ENCODE measurements around the gene SCLT1. TPM values are rescaled to one million over a fixed set of nuclear protein-coding genes. Genes with fewer than 3 reads are reported as not detected.
"Not testable (repeated sequence)": the region's sequence is repeated elsewhere in the genome, so short reads cannot be mapped to it uniquely, and the experiment has no call there.

The SCLT1 gene
- total and polyA plus RNA-seq, 2 of the 8 experiments (the other 6 are each of a cell fraction or from before 2014, with no cell fraction given) = 4.8 to 13.1 TPM

DNA sequence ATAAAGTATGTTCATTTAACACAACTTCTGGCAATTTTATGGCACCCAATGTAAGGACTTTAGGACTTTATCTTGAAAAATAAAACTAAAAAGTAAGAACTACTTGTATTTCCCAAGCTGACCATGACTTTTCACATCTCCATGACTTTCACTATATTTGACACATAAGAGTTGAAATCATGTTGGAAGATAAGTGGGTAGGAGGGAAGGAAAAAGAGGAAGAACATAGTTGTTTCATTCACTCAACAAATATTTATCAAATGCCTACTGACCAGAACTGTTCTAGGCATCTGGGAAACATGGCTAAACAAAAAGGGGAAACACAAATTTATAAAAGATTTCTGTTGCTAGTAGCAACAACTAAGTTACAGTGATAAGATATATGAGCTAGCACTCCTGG lies 16.0 kb downstream of the SCLT1 start:
- Histone ChIP-seq H2BK20ac (ENCODE audit: low read length) (no peak overlapping the region), H3K23me2 (ENCODE audit: low read depth, low read length) (no peaks in the 10 kb centered on the region), H3K14ac (ENCODE audit: insufficient read length) (no peak overlapping the region), H4K20me1 (replicated peaks in 1 of 2; ENCODE audit: control insufficient read depth in 1 of 2, insufficient read depth in 2 of 2, low read length in 2 of 2) (no peaks in the 10 kb centered on the region), H3K9ac (replicated peaks in 1 of 4; ENCODE audit: extremely low read depth in 1 of 4, low read depth in 3 of 4, low read length in 3 of 4) (no peak overlapping the region), H2AK5ac (ENCODE audit: low read depth, low read length) (no peak overlapping the region), H3K18ac (ENCODE audit: extremely low read depth, low read length) (no peak overlapping the region), H4K8ac (ENCODE audit: extremely low read depth, insufficient read depth, low read length) (no peak overlapping the region), H3K23ac (ENCODE audit: insufficient read length) (no peak overlapping the region), H2AFZ (ENCODE audit: low read length) (no peak overlapping the region), H2BK12ac (ENCODE audit: low read depth, low read length) (no peak overlapping the region), H3K79me1 (ENCODE audit: low read depth, low read length) (no peaks in the 10 kb centered on the region), H3K36me3 (ENCODE audit: control insufficient read depth in 2 of 4, insufficient read depth in 4 of 4, low read length in 3 of 4) (peaks cover 0 to 28% (median 5%) of the 10 kb centered on the region in 4 experiments; a peak in 3 of 8 replicates), H3K4ac (replicated peaks; ENCODE audit: insufficient read length, low read depth, low read length) (no peak overlapping the region), H2BK15ac (ENCODE audit: low read length) (no peak overlapping the region), H3K4me1 (replicated peaks in 1 of 4; ENCODE audit: control insufficient read depth in 3 of 4, insufficient read depth in 4 of 4, low read length in 3 of 4) (no peaks in the 10 kb centered on the region), H3K4me3 (ENCODE audit: extremely low read depth in 1 of 4, insufficient read depth in 2 of 4, low read depth in 3 of 4, low read length in 4 of 4) (no peak overlapping the region), H4K5ac (ENCODE audit: insufficient read length, low read depth, low read length) (no peak overlapping the region), H4K91ac (replicated peaks; ENCODE audit: insufficient read length, low read length) (no peak overlapping the region), H2BK120ac (replicated peaks; ENCODE audit: low read depth, low read length) (no peak overlapping the region), H3K4me2 (ENCODE audit: insufficient read depth in 1 of 2, low read depth in 2 of 2, low read length in 2 of 2) (no peak overlapping the region), H3K27ac (ENCODE audit: low read depth, low read length) (no peak overlapping the region), H3K56ac (replicated peaks; ENCODE audit: insufficient read length, low read depth, low read length) (no peak overlapping the region), H2BK5ac (ENCODE audit: low read depth, low read length) (no peak overlapping the region), H3K9me3 (ENCODE audit: insufficient read depth in 2 of 2, low read depth in 1 of 2, low read length in 1 of 2) (peaks cover 9 to 13% of the 10 kb centered on the region in 2 experiments; a peak in 3 of 4 replicates), H3K27me3 (replicated peaks in 1 of 4; ENCODE audit: control insufficient read depth in 3 of 4, extremely low read depth in 1 of 4, insufficient read depth in 3 of 4, low read length in 3 of 4) (no peaks in the 10 kb centered on the region), H3K79me2 (ENCODE audit: control insufficient read depth in 1 of 2, insufficient read depth in 2 of 2, low read length in 2 of 2) (no peaks in the 10 kb centered on the region)
- ChIA-PET POLR2A (ENCODE audit: partially characterized antibody) (no interaction called here), CTCF (ENCODE audit: partially characterized antibody) (interaction anchor here (1.4 kb wide), 1 partner anchor 69 kb away, joined by 3 read pairs; no protein-coding TSS in a partner anchor)
- FAIRE-seq (no peak), DNase-seq (ENCODE audit: low read depth in 1 of 2, low spot score in 2 of 2) (no peak)
- TF ChIP-seq TBP (IDR thresholded peaks at IDR 0.05; ENCODE audit: low read depth, low read length) = no peak

DNA sequence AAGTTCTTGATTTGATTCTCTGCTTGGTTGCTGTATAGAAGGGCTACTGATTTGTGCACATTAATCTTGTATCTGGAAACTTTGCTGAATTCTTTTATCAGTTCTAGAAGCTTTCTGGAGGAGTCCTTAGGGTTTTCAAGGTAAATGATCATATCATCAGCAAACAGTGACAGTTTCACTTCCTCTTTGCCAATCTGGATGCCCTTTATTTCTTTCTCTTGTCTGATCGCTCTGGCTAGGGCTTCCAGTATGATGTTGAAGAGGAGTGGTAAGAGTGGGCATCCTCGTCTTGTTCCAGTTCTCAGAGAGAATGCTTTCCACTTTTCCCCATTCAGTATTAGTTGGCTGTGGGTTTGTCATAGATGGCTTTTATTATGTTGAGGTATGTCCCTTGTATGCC lies 23.8 kb downstream of the SCLT1 start:
- H2BK5ac ChIP-seq (ENCODE audit: low read depth, low read length); H2AFZ ChIP-seq (ENCODE audit: low read length); H3K9me3 ChIP-seq (ENCODE audit: insufficient read depth in 2 of 2, low read depth in 1 of 2, low read length in 1 of 2); H3K23ac ChIP-seq (ENCODE audit: insufficient read length); H3K23me2 ChIP-seq (ENCODE audit: low read depth, low read length); H3K4me2 ChIP-seq (ENCODE audit: insufficient read depth in 1 of 2, low read depth in 2 of 2, low read length in 2 of 2); POLR2A ChIA-PET (ENCODE audit: partially characterized antibody); H2BK15ac ChIP-seq (ENCODE audit: low read length); H2BK12ac ChIP-seq (ENCODE audit: low read depth, low read length); H3K79me1 ChIP-seq (ENCODE audit: low read depth, low read length); H3K4me3 ChIP-seq (ENCODE audit: extremely low read depth in 1 of 4, insufficient read depth in 2 of 4, low read depth in 3 of 4, low read length in 4 of 4); H3K14ac ChIP-seq (ENCODE audit: insufficient read length); H4K20me1 ChIP-seq (replicated peaks in 1 of 2; ENCODE audit: control insufficient read depth in 1 of 2, insufficient read depth in 2 of 2, low read length in 2 of 2); H3K27ac ChIP-seq (ENCODE audit: low read depth, low read length); CTCF ChIA-PET (ENCODE audit: partially characterized antibody); H3K9ac ChIP-seq (replicated peaks in 1 of 4; ENCODE audit: extremely low read depth in 1 of 4, low read depth in 3 of 4, low read length in 3 of 4); H3K79me2 ChIP-seq (ENCODE audit: control insufficient read depth in 1 of 2, insufficient read depth in 2 of 2, low read length in 2 of 2); H4K5ac ChIP-seq (ENCODE audit: insufficient read length, low read depth, low read length); H3K36me3 ChIP-seq (ENCODE audit: control insufficient read depth in 2 of 4, insufficient read depth in 4 of 4, low read length in 3 of 4); H2BK20ac ChIP-seq (ENCODE audit: low read length); DNase-seq (ENCODE audit: low read depth in 1 of 2, low spot score in 2 of 2); H3K27me3 ChIP-seq (replicated peaks in 1 of 4; ENCODE audit: control insufficient read depth in 3 of 4, extremely low read depth in 1 of 4, insufficient read depth in 3 of 4, low read length in 3 of 4); H3K4ac ChIP-seq (replicated peaks; ENCODE audit: insufficient read length, low read depth, low read length); H3K4me1 ChIP-seq (replicated peaks in 1 of 4; ENCODE audit: control insufficient read depth in 3 of 4, insufficient read depth in 4 of 4, low read length in 3 of 4); H4K91ac ChIP-seq (replicated peaks; ENCODE audit: insufficient read length, low read length); H2AK5ac ChIP-seq (ENCODE audit: low read depth, low read length); H4K8ac ChIP-seq (ENCODE audit: extremely low read depth, insufficient read depth, low read length); H3K18ac ChIP-seq (ENCODE audit: extremely low read depth, low read length); FAIRE-seq; H2BK120ac ChIP-seq (replicated peaks; ENCODE audit: low read depth, low read length); H3K56ac ChIP-seq (replicated peaks; ENCODE audit: insufficient read length, low read depth, low read length): not testable (repeated sequence)
- 83% methylated on average over 2 of the region's 2 CpGs; no CpG with 5 or more reads in 1 of the 2 experiments for WGBS, 2 experiments (ENCODE audit: extremely low coverage in 1 of 2, insufficient coverage in 1 of 2, insufficient read length in 1 of 2, insufficient replicate concordance in 2 of 2, low coverage in 1 of 2, low lambda C conversion rate in 2 of 2, missing lambda C conversion rate in 1 of 2)

Data from H1 (cell line).